HG03066 (cell line): ENCODE data around the gene IFRD2.
"Not testable (repeated sequence)": the region's sequence is repeated elsewhere in the genome, so short reads cannot be mapped to it uniquely, and the experiment has no call there.

Experiments
- ATAC-seq: cut with Tn5 transposase; IDR thresholded peaks from one replicate; pipeline ENCODE4 v1.9.1; 2021; ENCODE audit warnings: low read depth; ENCODE audit not compliant: unreplicated experiment

Gene IFRD2

GRCh38 chr3:50269977-50270413, 22.2 kb downstream of the IFRD2 start:
- no peak for ATAC-seq

GRCh38 chr3:50269460-50269859, 22.8 kb downstream of the IFRD2 start:
- ATAC-seq: no peak

GRCh38 chr3:50268703-50269451, 23.4 kb downstream of the IFRD2 start, which contains the start of gene SEMA3B:
Gene SEMA3B (plus strand): TSS chr3:50269147. CDS start chr3:50269241, 94 bp downstream.
- no peak for ATAC-seq

GRCh38 chr3:50268276-50268675, 24.0 kb downstream of the IFRD2 start:
- ATAC-seq: no peak

- no peak for ATAC-seq
These were observed 24.8 kb downstream of the IFRD2 start for GRCh38 chr3:50267280-50267913.

GRCh38 chr3:50266836-50267235, 25.4 kb downstream of the IFRD2 start:
- ATAC-seq: no peak

GRCh38 chr3:50266017-50266416, 26.2 kb downstream of the IFRD2 start:
- no peak for ATAC-seq

GRCh38 chr3:50265571-50265970, 26.7 kb downstream of the IFRD2 start:
- no peak for ATAC-seq

- no peak for ATAC-seq
These were observed 27.2 kb downstream of the IFRD2 start for GRCh38 chr3:50264964-50265485.

GRCh38 chr3:50264383-50264963, 27.8 kb downstream of the IFRD2 start:
- no peak for ATAC-seq

- ATAC-seq: no peak
These were observed 28.5 kb downstream of the IFRD2 start for GRCh38 chr3:50263478-50264382.

GRCh38 chr3:50262778-50263177, 29.5 kb downstream of the IFRD2 start:
- no peak for ATAC-seq

GRCh38 chr3:50262200-50262599, 30.0 kb downstream of the IFRD2 start:
- ATAC-seq: not testable (repeated sequence)

- no peak for ATAC-seq
These were observed 30.7 kb downstream of the IFRD2 start for GRCh38 chr3:50261505-50261904.

GRCh38 chr3:50260942-50261441, 31.2 kb downstream of the IFRD2 start:
- no peak for ATAC-seq

- ATAC-seq: peak; percentile 86
These were observed 31.9 kb downstream of the IFRD2 start for GRCh38 chr3:50260027-50260941.

- peak; percentile 11 for ATAC-seq
These were observed 32.7 kb downstream of the IFRD2 start for GRCh38 chr3:50259432-50260026.

GRCh38 chr3:50258979-50259378, 33.2 kb downstream of the IFRD2 start:
- ATAC-seq: no peak
